NK-92 (cell line): Measurements from ENCODE around the gene SHROOM2.
"Not testable (repeated sequence)": the region's sequence is repeated elsewhere in the genome, so short reads cannot be mapped to it uniquely, and the experiment has no call there.

ENCODE experiments used
- DNase-seq: peaks from one replicate; lab custom pipeline; 2025; ENCODE audit not compliant: unreplicated experiment; lab: John Stamatoyannopoulos, UW

The SHROOM2 gene, protein sequence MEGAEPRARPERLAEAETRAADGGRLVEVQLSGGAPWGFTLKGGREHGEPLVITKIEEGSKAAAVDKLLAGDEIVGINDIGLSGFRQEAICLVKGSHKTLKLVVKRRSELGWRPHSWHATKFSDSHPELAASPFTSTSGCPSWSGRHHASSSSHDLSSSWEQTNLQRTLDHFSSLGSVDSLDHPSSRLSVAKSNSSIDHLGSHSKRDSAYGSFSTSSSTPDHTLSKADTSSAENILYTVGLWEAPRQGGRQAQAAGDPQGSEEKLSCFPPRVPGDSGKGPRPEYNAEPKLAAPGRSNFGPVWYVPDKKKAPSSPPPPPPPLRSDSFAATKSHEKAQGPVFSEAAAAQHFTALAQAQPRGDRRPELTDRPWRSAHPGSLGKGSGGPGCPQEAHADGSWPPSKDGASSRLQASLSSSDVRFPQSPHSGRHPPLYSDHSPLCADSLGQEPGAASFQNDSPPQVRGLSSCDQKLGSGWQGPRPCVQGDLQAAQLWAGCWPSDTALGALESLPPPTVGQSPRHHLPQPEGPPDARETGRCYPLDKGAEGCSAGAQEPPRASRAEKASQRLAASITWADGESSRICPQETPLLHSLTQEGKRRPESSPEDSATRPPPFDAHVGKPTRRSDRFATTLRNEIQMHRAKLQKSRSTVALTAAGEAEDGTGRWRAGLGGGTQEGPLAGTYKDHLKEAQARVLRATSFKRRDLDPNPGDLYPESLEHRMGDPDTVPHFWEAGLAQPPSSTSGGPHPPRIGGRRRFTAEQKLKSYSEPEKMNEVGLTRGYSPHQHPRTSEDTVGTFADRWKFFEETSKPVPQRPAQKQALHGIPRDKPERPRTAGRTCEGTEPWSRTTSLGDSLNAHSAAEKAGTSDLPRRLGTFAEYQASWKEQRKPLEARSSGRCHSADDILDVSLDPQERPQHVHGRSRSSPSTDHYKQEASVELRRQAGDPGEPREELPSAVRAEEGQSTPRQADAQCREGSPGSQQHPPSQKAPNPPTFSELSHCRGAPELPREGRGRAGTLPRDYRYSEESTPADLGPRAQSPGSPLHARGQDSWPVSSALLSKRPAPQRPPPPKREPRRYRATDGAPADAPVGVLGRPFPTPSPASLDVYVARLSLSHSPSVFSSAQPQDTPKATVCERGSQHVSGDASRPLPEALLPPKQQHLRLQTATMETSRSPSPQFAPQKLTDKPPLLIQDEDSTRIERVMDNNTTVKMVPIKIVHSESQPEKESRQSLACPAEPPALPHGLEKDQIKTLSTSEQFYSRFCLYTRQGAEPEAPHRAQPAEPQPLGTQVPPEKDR (N-terminal part only)

DNA sequence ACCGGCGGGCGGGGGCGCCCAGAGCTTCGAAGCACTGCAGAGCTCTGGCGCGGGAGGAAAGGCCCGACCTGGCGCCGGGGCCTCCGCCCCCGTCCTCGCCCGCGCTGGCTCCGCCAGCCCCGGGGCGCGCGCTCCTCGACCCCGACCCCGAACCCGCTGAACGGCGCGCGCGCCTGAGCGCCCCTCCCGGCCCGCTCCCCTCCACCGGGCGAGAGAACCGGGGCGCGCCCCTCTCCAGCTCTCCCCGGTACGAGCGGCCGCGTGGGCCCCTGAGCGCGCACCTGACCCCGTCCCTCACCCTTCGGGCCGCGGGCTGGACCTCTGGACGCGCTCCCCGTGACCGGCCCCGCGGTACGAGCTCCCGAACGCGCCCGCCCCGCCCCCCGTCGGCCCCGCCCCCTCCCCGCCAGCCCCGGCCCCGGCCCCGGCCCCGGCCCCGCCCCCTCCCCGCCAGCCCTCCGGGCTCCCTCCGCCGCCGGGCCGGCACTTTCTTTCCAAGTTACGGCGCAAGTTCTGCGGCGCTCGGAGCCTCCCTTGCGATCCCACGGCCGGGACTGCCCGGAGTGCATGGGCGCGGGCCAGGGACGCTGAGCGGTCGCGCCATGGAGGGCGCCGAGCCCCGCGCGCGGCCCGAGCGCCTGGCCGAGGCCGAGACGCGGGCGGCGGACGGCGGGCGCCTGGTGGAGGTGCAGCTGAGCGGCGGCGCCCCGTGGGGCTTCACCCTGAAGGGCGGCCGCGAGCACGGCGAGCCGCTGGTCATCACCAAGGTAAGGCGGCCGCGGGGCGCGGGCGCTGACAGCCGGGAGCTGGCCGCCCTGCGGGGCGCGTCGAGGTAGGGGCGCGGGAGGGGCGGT, at the start of gene SHROOM2:
SHROOM2 (plus strand) TSS at position 486 of the 854 bp plus-strand sequence; CDS start at position 603, 117 bp downstream.
- no peak for DNase-seq

DNA sequence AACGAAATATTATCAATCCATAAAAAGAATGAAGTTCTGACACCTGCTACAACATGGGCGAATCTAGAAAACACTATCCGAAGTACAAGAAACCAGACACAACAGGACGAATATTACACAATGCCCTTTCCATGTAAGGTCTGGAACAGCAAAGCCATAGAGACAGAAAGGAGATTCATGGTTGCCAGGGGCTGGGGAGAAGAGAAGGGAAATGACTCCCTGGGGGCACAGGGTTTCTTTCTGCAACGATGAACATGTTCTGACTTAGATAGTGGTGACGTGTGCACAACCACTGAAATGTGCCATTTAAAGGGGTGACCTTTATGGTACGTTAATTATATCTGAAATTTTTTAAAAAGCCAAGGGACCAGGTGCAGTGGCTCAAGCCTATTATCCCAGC, 48.9 kb upstream of the SHROOM2 start:
- no peak for DNase-seq

DNA sequence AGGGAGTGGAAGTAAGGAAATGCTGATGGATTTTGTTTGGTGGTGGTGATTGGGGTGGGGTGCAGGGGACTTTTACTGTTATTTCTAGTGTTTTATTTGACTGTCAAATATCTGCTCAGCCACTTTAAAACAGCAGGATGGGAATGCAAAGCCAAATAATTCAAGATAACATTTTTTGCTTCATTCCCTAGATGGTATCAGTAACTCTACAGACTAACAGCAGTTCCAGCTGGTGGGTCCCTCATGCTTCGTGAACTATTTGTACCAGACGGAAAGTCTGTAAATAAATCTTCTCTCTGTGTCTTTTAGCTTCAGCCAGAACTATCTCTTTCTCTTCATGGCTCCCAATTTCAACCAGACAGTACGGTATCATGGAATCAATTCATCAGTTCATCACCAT, 48.1 kb upstream of the SHROOM2 start:
- DNase-seq, result no peak

DNA sequence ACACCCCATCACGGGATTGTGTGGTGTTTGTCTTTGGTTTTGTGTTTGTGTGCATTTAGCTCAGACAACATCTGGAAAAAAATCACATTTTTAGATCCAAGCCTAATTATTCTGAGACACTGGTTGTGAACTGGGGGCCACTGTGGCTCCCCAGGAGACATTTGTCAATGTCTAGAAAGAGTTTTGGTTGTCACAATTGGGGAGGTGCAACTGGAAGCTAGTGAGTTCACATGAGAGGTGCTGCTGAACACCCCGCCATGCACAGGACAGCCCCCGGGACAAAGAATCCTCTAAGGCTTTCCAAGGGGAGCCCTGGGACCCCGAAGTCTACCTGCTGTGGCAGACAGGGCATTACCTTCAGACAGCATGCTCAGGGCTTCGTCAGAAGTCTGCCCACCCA, 47.1 kb upstream of the SHROOM2 start:
- DNase-seq, result no peak

DNA sequence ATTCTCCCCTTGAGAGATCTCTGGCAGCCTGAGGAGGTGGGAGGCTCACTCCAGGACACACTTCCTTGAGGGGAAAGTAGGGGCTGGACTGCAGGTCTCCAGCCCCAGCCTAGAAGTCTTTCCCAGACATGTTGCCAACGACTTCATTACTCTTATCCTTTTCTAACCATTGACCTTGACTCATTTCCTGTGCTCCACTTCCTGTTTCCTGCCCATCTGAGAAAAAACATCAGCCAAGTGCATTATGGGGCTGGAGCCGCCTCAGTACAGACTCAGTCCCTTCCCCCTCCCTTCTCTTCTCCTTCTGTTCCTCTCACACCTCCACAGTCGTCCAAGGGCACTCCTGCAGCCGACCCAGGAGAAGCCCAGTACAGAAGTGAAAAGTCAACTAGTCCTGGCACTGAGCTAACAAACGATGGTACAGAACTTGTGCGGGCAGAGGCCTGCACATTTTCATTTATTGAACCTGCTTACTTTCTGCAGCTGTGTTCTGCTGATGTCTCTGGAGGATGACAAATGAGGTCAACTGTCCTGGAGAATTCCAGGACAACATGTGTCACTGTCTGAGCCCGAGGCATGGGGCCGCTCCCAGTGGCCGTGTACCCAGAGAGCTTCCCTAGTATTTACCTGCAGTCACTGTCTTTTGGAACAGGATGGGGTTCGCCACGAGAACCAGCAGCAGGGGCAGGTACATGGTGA, 40.7 kb upstream of the SHROOM2 start:
- DNase-seq, result no peak

DNA sequence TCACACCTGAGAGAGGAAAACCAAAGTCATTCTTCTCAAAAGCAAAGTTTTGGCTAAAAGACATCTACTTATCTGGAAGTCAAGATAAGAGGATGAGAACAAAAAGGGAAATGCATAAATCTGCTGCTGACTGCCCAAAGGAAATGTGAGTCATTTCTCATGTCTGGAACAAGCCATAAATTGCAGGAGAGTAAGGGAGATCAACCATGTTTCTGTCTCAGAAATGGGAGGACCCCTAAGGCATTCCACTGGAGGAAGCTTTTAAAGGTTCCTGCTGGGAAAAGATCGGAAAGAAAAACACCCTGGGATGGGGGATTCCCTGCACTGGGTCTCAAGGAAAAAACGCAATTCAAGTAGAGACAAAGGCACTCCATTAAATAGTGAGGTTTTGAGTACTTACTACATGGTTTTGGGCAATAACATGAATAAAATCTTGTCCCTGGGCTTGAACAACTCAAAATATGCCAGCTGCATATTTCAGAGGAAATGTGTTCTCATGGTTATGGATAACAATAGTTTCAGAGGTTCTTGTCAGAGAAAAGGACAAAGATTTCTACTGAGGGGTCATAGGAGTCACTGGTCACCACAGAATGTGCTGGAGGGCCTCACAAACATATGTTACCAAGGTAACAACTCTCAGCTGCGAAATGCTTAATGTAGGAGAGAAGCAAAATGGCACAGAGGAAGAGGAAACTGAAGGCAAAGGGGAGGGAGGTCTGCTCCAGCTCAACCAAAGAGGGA, 39.9 kb upstream of the SHROOM2 start:
- DNase-seq, result no peak

DNA sequence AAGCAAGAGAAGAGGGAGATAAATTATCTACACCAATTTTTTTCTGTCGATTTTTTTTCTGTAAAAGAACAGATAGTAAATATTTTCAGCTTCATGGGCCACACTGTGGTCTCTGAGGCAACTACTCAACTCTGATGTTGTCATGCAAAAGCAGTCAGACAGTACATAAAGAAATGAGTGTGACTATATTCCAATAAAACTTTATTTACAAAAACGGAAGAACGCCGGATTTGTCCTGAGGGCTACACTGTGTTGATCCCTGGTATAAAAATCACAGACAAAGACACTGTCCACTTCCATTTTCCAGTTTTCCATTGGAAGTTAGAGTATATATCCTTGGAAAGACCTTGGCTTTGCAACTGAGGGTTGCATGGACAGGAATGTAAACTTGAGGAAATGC, 38.6 kb upstream of the SHROOM2 start:
- no peak for DNase-seq

DNA sequence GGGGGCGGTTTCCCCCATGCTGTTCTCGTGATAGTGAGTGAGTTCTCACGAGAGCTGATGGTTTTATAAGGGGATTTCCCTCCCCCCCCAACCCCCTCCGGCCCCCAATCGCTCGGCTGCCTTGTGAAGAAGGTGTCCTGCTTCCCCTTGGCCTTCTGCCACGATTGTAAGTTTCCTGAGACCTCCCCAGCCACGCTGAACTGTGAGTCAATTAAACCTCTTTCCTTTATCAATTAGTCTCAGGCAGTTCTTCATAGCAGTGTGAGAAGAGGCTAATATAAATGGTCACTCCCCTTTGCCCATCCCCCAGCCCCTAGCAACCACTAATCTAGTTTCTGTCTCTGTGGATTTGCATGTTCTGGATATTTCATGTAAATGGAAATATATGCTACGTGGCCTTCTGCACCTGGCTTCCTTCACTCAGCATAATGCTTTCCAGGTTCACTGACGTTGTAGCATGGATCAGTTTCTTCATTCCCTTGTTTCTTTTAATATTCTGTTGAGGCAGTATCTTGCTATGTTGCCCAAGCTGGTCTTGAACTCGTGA, 37.0 kb upstream of the SHROOM2 start:
- DNase-seq, result no peak

DNA sequence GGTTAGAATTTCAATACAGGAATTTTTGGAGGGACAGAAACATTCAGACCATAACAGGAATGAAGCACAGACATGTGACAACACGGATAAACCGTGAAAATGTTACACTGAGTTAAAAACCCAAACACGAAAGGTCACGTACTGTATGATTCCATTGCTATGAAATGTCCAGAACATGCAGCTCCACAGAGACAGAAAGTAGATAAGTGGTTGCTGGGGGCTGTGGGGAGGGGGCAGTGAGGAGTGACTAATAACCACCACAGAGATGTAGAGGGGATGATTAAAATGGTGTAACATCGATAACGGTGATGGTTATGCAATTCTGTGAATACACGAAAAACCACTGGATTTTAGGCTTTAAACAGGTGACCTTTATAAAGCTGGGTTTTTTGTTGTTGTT, 28.9 kb upstream of the SHROOM2 start:
- DNase-seq, result no peak

DNA sequence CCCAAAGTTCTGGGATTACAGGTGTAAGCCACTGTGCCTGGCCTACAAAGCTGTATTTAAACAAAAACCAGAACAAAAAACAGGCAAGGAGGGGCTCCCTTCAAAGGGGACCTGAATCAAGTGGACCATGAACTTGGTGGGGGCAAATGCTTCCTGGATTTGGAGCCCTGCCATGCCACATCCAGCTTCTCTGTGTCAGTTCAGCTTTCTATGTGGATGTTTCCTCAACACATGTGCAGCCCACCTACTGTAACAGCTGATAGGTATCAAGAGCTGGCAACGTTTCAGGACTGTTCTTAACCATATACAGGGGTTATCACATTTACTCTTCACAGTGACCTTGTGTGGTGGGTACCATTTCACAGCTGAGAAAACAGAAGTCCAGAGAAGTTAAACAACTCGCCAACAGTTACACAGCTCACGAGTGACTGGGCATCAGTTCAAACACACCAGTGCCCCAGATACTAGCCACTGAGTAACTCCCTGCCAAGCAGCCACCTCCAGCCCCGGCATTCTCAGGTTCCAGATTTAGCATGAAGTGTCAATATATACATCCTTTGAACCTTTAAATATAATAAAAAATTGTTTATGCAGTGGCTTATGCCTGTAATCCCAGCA, 28.1 kb upstream of the SHROOM2 start:
- no peak for DNase-seq

DNA sequence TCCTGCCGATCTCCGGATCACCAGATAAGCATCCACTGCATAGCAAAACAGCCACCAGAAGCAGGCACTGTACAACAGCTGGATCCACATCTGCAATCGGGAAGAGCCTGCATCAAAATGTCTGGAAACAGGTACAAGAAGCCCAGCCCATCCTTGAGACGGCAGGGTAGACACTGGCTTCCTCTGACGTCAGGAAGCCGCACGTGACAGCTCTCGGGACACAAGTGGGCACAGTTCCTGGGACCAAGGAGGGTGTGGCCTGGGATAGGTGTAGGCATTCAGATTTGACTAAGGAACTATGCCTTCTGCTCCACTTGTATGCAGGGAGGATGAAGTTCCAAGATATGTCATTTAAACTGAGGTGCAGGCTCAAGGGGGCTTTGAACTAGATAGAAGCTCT, 26.9 kb upstream of the SHROOM2 start:
- no peak for DNase-seq

DNA sequence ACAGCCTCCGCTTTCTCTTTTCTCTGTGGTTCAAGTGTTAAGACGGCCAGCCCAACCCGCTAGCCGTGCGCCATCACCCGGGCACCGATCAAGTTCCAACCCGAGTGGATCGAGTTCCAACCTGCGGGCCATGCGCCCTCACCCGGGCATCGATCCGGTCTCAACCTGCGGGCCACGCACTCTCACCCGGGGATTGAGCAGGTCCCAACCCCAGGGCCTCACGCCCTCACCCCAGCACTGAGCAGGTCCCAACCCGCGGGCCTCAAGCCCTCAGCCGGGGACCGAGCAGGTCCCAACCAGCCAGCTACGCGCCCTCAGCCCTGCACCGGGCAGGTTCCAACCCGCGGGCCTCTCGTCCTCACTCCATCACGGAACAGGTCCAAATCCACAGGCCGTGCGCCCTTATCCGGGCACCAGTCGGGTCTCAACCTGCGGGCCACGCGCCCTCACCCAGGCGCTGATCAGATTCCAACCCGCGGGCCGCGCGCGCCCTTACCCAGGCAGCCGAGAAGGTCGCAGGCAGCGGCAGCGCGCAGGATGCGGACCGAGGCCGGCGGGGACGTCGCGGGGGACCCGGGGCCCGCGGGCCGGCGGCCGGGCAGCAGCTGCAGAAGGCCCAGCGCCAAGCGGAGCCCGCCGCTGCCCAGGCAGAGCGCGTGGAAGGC, 21.0 kb upstream of the SHROOM2 start:
- DNase-seq, result no peak

DNA sequence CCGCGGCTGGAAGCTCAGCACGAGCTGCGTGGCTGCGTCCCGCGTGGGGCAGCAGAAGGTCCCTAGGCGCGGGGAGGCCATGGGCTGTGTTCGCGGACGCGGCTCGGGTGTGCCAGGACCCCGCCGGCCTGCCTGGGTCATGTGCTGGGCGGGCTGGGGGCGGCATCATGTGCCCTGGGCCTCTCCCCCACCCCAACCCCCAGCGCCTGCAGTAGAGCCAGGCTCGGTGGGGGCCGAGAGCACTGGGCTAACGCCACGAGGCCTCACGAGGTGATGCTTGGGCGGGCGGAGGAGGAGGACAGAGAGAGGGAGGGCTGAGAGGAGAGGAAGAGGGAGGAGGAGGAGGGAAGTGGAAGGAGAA, 20.5 kb upstream of the SHROOM2 start, which contains the start of gene GPR143:
GPR143 (minus strand) TSS at position 111 of the 361 bp plus-strand sequence; CDS start at position 81, 30 bp downstream.
- no peak for DNase-seq

DNA sequence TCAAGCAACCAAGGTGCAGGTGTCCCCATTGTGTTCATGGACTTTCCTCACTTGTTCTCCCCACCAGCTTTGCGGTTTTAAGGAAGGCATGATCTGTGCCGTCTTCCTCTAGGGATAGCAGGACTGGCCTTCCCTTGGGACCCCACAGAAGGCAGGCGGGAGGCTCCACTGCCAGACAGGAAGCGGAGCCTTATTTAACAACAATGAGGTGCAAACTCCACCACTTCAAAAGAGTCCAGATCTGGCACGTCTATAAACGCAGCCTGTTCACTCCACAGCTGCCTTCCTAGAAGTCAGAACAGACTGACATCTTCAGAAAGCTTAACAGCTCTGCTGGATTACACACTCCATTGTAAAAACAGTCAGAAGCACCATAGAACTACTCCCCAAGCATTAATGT, 18.9 kb upstream of the SHROOM2 start:
- no peak for DNase-seq

DNA sequence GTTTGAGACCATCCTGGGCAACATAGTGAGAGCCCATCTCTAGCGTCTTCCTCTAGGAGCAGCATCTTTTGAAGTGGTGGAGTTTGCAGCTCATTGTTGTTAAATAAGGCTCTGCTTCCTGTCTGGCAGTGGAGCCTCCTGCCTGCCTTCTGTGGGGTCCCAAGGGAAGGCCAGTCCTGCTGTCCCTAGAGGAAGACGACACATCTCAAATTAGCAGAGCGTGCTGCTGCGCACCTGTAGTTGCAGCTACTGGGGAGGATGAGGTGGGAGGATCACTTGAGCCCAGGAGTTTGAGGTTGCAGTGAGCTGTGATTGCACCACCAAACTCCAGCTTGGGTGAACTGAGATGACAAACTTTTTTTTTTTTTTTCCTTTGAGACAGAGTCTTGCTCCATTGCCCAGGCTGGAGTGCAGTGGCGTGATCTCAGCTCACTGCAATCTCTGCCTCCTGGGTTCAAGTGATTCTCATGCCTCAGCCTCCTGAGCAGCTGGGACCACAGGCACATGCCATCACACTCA, 17.8 kb upstream of the SHROOM2 start:
- DNase-seq, result not testable (repeated sequence)

DNA sequence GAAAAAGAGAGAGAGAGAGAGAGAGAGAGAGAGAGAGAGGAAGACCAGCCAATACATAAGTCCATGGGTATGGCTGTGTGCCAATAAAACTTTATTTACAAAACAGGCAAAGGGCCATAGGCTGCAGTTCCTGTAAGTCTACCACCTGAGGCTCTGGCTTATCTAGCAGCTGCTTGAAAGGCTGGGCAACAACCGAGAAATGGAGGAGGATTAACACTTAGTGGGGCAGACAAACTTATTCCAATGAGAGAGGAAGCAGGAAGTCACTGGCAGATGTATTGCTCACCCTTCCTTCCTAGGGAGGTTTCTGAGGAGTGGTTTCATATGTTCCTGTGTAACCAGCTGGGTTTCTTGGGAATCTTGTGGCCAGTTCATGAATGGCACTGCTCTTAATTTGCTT, 15.9 kb upstream of the SHROOM2 start:
- DNase-seq, result no peak

DNA sequence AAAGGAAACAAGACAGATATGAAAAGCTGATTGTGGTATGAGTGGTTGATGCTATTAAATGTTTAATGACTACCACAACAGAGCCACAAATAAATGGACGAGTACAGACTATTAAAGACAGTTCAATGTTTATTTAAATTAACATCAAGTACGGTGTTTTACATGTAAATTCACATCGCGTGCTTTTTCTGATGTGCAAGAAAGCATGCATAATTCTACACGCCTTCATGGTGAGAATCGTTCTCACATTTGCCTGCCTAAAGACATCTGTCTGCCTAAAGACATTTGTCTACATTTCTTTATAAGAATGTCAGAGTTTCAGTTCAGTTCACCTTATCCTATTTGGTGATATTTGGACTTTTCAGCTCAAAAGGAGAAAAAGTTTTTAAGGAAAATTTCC, 13.3 kb upstream of the SHROOM2 start:
- no peak for DNase-seq

DNA sequence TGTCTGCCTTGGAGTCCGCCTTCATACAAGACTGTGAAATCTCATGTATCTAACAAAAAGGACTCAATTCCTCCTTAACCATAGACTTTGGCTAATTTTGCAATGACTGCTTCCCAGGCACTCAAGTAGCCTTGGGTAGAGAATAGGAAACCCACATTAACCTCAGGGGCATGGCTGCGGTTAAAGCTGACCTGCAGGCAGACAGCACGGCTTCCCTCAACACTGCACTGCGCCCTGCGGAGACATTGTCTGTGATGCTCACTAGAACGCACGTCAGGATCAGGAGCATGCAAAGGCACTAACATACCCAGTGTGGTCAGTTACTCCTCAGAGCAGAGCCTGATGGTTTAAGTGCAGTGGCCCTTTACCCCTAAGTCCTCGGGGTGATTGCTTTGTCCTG, 10.3 kb upstream of the SHROOM2 start:
- no peak for DNase-seq
